WERI-Rb-1 (cell line): ENCODE results near the gene FDX2.

Experiments
- DNase-seq: peaks from one replicate; pipeline ENCODE4 v3.0.0-alpha.2; 2020
- H3K27ac ChIP-seq: fragments of 250-450 bp; sonication (Bioruptor Pico); 2 replicates; pipeline ENCODE4 v1.5.1; 2020; ENCODE audit warnings: mild to moderate bottlenecking, moderate library complexity
- H3K27me3 ChIP-seq: fragments of 250-450 bp; sonication (Bioruptor Pico); 2 replicates; pipeline ENCODE4 v1.5.1; 2021; ENCODE audit warnings: mild to moderate bottlenecking, low read depth, moderate library complexity; ENCODE audit not compliant: insufficient read depth, severe bottlenecking
- H3K36me3 ChIP-seq: fragments of 250-450 bp; sonication (Bioruptor Pico); 2 replicates; pipeline ENCODE4 v1.5.1; 2020; ENCODE audit warnings: mild to moderate bottlenecking, moderate library complexity
- H3K4me3 ChIP-seq: 2 replicates; pipeline ENCODE4 v1.5.1; 2011; ENCODE audit warnings: low read depth, mild to moderate bottlenecking, control low read depth, low read length
- H3K9me3 ChIP-seq: fragments of 250-450 bp; sonication (Bioruptor Pico); 2 replicates; pipeline ENCODE4 v1.5.1; 2021; ENCODE audit warnings: mild to moderate bottlenecking, moderate library complexity; ENCODE audit not compliant: severe bottlenecking
- CTCF ChIP-seq: IDR thresholded peaks from 2 replicates; pipeline ENCODE4 v1.5.1; 2011; ENCODE audit warnings: low read depth, mild to moderate bottlenecking, control low read depth, inconsistent platforms, low read length

FDX2 gene

GRCh38 chr19:10277795-10278589, 37.8 kb downstream of the FDX2 start:
- Histone ChIP-seq H3K27ac (no peak overlapping the region), H3K9me3 (no peaks in the 10 kb centered on the region), H3K36me3 (no peaks in the 10 kb centered on the region), H3K27me3 (no peaks in the 10 kb centered on the region), H3K4me3 (no peak overlapping the region)
- DNase-seq, result no peak
- no peak for TF ChIP-seq CTCF

- no peaks in the 10 kb centered on the region for H3K9me3 ChIP-seq
- H3K27ac ChIP-seq, result no peak overlapping the region
- DNase-seq, result no peak
- no peak for TF ChIP-seq CTCF
- H3K36me3 ChIP-seq, result no peaks in the 10 kb centered on the region
- H3K4me3 ChIP-seq, result no peak overlapping the region
- H3K27me3 ChIP-seq, result peaks cover 7% of the 10 kb centered on the region
These were observed 41.2 kb downstream of the FDX2 start for GRCh38 chr19:10274589-10274988.

GRCh38 chr19:10271543-10272086, 44.2 kb downstream of the FDX2 start:
- no peak for TF ChIP-seq CTCF
- Histone ChIP-seq H3K4me3 (no peak overlapping the region), H3K27me3 (peaks cover 7% of the 10 kb centered on the region), H3K9me3 (no peaks in the 10 kb centered on the region), H3K27ac (no peak overlapping the region), H3K36me3 (no peaks in the 10 kb centered on the region)
- DNase-seq, result no peak

- H3K9me3 ChIP-seq, result no peaks in the 10 kb centered on the region
- TF ChIP-seq CTCF, result no peak
- H3K4me3 ChIP-seq, result peak within 1 kb of the TSS; percentile 48
- H3K27me3 ChIP-seq, result peaks cover 7% of the 10 kb centered on the region
- peak; percentile 43 for DNase-seq
- no peaks in the 10 kb centered on the region for H3K36me3 ChIP-seq
- no peak within 1 kb of the TSS for H3K27ac ChIP-seq
These were observed 45.0 kb downstream of the FDX2 start, which contains the start of gene ICAM1 for GRCh38 chr19:10270616-10271394. Gene ICAM1, plus strand, starts transcription at chr19:10271120. Its CDS starts 40 bp downstream, at chr19:10271160.

- H3K36me3 ChIP-seq, result no peaks in the 10 kb centered on the region
- H3K9me3 ChIP-seq, result no peaks in the 10 kb centered on the region
- peaks cover 7% of the 10 kb centered on the region for H3K27me3 ChIP-seq
- H3K27ac ChIP-seq, result no peak overlapping the region
- no peak for DNase-seq
- TF ChIP-seq CTCF, result no peak
- peak overlapping the region; percentile 48 for H3K4me3 ChIP-seq
These were observed 45.6 kb downstream of the FDX2 start for GRCh38 chr19:10270180-10270615.
